ENCODE results near the gene AACS. TPM values are rescaled to one million over a fixed set of nuclear protein-coding genes. Genes with fewer than 3 reads are reported as not detected.
"Not testable (repeated sequence)": the region's sequence is repeated elsewhere in the genome, so short reads cannot be mapped to it uniquely, and the experiment has no call there.

Gene AACS
- total RNA-seq, 1 donor from 2014 or later: 31.3 TPM

GRCh38 chr12:125079084-125079483, 13.8 kb downstream of the AACS start:
- DNase-seq (no peak), ATAC-seq (no peak)
- Histone ChIP-seq H3K27ac (no peak overlapping the region), H3K36me3 (peaks cover 17% of the 10 kb centered on the region), H3K4me3 (no peak overlapping the region), H3K9me3 (no peaks in the 10 kb centered on the region), H3K27me3 (no peaks in the 10 kb centered on the region), H3K4me1 (no peaks in the 10 kb centered on the region)
- intact Hi-C loops (cut with DNase I): no loop called here
- TF ChIP-seq, protein P1, sequence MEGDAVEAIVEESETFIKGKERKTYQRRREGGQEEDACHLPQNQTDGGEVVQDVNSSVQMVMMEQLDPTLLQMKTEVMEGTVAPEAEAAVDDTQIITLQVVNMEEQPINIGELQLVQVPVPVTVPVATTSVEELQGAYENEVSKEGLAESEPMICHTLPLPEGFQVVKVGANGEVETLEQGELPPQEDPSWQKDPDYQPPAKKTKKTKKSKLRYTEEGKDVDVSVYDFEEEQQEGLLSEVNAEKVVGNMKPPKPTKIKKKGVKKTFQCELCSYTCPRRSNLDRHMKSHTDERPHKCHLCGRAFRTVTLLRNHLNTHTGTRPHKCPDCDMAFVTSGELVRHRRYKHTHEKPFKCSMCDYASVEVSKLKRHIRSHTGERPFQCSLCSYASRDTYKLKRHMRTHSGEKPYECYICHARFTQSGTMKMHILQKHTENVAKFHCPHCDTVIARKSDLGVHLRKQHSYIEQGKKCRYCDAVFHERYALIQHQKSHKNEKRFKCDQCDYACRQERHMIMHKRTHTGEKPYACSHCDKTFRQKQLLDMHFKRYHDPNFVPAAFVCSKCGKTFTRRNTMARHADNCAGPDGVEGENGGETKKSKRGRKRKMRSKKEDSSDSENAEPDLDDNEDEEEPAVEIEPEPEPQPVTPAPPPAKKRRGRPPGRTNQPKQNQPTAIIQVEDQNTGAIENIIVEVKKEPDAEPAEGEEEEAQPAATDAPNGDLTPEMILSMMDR (IDR thresholded peaks at IDR 0.05): no peak

DNA sequence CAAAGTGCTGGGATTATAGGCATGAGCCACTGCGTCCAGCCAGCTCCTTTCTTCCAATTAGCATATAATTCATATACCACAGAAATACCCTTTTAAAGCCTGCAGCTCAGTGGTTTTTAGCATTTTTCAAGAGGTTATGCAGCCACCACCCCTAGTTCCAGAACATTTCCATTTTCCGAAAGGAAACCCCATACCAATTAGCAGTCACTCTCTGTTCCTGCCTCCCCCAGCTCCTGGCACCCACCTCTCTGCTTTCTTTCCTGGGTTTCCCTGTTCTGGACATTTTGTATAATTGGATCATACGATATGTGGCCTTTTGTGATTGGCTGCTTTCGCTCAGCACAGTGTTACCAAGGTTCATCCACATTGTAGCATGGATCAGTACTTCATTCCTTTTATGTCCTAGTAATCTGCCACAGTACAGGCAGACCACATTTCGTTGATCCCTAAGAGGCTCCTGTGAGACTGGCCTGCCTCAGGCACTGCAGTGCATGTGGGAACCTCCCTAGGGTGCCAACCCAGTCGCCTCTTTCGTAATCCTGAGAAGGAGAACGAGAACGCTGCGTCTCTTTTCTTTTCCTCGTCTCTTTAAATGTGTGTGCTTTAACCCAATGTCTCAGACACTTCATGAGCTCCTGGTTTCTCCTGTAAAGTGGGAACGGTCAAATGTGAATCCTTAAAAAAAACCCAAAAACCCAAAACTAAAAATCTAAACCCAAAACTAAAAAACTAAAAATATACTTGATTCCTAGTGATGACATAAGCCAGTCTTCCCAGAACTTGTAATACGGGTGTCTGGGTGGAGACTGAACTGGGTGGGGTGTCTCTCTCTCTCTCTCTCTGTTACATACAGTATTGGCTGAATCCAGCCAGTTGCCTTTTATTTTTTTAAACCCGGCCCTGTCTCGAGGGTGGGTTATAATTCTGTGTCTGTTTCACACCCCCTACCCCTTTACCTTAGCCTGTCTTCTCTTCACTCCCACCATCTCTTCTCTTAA, 14.7 kb downstream of the AACS start:
- no peaks in the 10 kb centered on the region for H3K4me1 ChIP-seq

GRCh38 chr12:125081427-125081826, 16.2 kb downstream of the AACS start:
- TF ChIP-seq, protein P1 (IDR thresholded peaks at IDR 0.05): no peak
- no peak for DNase-seq
- H3K4me1 ChIP-seq: no peaks in the 10 kb centered on the region
- no peaks in the 10 kb centered on the region for H3K27me3 ChIP-seq
- H3K36me3 ChIP-seq: peaks cover 21% of the 10 kb centered on the region
- H3K9me3 ChIP-seq: no peaks in the 10 kb centered on the region
- ATAC-seq: no peak
- H3K4me3 ChIP-seq: no peak overlapping the region
- no peak overlapping the region for H3K27ac ChIP-seq
- intact Hi-C loops (cut with DNase I): no loop called here

More for the DNA sequence above, 14.7 kb downstream of the AACS start:
- no peaks in the 10 kb centered on the region for H3K9me3 ChIP-seq
- TF ChIP-seq, protein P1 (IDR thresholded peaks at IDR 0.05): no peak
- H3K36me3 ChIP-seq: peaks cover 17% of the 10 kb centered on the region
- H3K4me3 ChIP-seq: no peak overlapping the region
- peak; percentile 67 for DNase-seq
- no peaks in the 10 kb centered on the region for H3K27me3 ChIP-seq
- ATAC-seq: peak; percentile 92
- intact Hi-C loops (cut with DNase I): no loop called here
- H3K27ac ChIP-seq: no peak overlapping the region

DNA sequence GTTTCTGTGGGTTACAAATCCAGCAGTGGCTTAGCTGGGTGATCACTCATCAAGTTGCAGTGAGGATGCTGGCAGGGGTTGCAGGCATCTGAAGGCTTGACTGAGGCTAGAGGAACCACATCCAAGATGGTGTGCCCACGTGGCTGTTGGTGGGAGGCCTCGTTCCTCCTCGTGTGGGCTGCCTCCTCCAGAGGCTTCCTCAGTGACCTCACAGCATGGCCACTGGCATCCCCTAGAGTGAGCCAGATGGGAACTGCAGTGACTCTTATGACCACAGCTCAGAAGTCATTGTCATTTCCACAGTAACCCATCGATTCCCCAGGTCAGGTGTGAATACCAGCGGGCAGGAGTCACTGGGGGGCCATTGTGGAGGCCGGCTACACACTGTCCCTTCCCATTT, 17.8 kb downstream of the AACS start:
- DNase-seq (no peak), ATAC-seq (peak; percentile 16)
- Histone ChIP-seq H3K27me3 (no peaks in the 10 kb centered on the region), H3K36me3 (peaks cover 19% of the 10 kb centered on the region), H3K9me3 (no peaks in the 10 kb centered on the region), H3K4me1 (no peaks in the 10 kb centered on the region), H3K4me3 (no peak overlapping the region), H3K27ac (no peak overlapping the region)
- TF ChIP-seq, protein P1 (IDR thresholded peaks at IDR 0.05): no peak
- intact Hi-C loops (cut with DNase I): no loop called here

GRCh38 chr12:125088199-125088598, 23.0 kb downstream of the AACS start:
- DNase-seq; intact Hi-C loops (cut with DNase I); H3K9me3 ChIP-seq: not testable (repeated sequence)

DNA sequence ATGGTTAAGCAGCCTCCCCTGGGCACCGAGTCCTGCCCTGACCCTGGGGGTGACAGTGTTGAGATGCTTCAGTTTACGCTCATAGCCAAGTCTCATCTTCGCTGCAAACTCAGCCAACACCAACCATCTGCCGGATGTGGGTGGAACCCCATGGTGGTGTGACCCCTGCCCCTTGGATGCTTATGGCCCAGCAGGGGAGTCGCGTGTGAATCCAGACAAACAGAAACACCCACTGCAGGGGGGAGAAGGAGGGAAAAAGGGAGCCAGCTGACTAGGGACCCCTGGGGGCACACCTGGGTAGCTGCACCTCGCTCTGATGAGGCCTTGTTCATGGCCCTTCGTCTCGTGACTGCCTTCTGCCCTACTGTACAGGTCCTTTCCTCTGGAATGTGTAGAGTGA, 23.8 kb downstream of the AACS start:
- Histone ChIP-seq H3K4me1 (peaks cover 5% of the 10 kb centered on the region), H3K4me3 (no peak overlapping the region), H3K27ac (no peak overlapping the region), H3K9me3 (no peaks in the 10 kb centered on the region), H3K27me3 (no peaks in the 10 kb centered on the region), H3K36me3 (peaks cover 26% of the 10 kb centered on the region)
- no peak for DNase-seq
- no peak for ATAC-seq
- TF ChIP-seq, protein P1 (IDR thresholded peaks at IDR 0.05): no peak
- intact Hi-C loops (cut with DNase I): no loop called here

More at GRCh38 chr12:125088199-125088598, 23.0 kb downstream of the AACS start:
- H3K36me3 ChIP-seq: peaks cover 26% of the 10 kb centered on the region
- not testable (repeated sequence) for H3K4me3 ChIP-seq, ATAC-seq, H3K27ac ChIP-seq, H3K4me1 ChIP-seq, H3K27me3 ChIP-seq
